Activated T-helper 1 cell treated with Interleukin-2 at 50 U/mL for 16 hours (primary cell): ENCODE data around the gene CYP1B1.
"Not testable (repeated sequence)": the region's sequence is repeated elsewhere in the genome, so short reads cannot be mapped to it uniquely, and the experiment has no call there.

Experiments
- DNase-seq: peaks from one replicate; pipeline ENCODE4 v3.0.0-alpha.2; 2020; ENCODE audit warnings: low read depth

Gene CYP1B1

DNA sequence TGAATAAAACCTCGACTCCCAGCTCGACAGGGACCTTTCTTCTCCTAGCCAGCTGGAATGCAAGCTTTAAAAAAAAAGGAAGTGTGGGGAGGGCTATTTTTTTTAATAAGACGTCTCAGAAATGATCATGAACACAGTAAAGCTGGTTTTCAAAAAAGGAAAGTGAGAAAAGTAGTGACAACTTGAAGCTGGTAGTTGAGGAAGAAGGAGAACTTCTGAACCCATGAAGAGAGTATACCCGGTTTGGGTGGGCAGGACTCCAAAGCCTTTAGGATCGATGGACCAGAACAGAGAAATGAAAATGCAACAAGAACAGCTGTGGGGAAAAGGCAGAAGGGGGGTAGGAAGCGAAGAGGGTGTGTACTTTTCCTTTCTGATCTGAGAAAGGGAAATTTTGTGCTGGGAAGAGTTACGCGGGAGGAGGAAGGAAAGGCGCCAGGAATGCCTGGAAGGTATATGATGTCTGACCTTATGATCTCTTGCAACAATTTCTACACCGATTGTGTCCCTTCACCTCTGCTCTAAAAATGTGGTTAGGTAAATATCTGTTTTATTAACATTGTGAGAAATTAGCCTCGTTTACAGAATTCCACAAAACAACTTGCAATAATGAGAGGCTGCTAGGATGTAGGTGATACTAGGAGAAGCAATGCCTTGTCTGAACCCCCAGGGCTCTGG, 22.6 kb upstream of the CYP1B1 start:
- no peak for DNase-seq

DNA sequence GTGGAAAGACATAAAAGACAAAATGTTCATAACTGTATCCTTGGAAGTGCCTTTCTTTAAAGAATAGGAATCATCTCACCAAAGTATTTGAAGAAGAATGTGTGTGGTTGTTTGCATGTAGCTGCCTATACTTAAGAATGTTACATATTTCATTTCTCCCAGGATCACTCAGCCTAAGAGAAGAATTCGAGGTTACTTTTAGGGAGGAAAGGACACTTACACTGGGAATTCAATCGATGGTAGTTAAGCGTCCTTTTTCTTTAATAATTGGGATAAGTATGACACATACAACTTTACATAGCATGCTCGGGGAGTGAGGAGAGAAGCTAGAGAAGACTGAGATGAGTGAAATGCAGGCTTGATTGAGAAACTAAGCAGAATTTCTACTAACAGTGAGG, 22.0 kb upstream of the CYP1B1 start:
- no peak for DNase-seq

DNA sequence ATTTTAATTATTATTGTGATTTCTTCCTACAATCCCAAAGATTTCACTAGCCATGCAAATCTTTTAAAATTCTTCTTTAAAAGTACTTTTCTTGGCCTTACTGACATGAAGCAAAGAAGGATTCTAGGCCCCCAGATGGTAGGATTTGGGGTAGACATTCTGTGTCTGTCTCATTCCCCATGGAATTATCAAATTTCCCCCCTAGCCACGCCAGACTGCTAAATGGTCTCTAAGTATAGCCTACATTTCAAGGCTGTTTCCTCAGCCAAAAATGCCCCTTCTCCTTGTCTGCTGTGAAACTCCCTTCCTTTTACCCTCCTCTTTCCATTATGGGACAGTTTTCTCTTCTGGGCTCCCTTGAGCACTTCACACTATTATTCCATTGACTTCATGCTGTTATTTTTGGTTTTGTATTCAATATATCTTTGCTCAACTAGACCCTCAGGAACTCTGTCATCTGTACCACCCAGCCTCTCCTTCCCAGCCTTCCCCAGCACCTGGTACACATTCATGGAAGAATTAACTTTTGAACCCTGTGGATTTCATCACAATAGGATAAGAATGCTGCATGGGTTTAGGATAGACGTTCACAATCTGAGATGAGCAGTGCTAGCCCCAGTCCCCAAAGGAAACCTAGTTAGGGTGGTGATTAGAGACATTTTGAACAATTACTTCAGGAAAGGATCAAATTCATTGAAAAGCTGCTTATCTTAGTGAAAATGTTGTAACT, 21.5 kb upstream of the CYP1B1 start:
- no peak for DNase-seq

DNA sequence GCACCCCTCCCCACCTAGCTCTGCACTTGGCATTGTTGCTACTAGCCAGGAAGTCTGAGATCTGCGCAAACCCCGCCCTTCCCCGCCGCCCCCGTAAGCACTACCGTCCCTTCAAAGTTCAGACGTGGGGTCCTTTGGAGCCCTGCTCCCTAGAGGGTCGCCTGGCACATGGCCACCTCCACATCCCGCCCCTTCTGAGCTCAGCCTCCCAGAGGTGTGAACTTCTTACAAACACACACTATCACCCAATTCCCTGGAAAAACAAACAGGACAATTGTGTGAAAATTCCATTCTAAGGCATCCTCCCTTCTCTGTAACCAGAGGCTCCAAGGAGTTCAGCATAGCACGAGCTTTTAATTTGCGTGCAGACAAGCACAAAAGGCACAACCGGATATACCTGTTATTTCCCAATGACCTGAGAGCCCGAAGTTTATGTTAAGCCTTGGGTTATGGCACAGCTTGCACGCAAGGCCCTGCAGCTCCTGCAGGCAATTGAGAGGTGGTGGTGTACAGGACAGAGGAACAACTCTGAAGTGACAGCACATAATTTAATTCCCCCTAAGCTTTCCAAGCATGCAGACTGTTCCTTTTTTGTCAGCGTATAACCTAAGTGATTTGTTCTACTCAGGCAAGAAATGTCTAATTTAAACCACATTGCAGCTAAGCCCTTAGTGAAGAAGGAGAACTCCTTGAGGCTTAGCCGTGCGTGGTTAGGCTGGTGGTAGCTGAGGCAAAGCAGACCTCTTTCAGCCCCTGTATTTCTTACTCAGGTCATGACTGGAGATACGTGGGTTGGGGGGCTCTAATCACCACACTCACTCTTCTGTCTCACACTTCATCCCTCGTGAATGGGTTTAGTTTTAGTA, 20.3 kb upstream of the CYP1B1 start:
- no peak for DNase-seq

DNA sequence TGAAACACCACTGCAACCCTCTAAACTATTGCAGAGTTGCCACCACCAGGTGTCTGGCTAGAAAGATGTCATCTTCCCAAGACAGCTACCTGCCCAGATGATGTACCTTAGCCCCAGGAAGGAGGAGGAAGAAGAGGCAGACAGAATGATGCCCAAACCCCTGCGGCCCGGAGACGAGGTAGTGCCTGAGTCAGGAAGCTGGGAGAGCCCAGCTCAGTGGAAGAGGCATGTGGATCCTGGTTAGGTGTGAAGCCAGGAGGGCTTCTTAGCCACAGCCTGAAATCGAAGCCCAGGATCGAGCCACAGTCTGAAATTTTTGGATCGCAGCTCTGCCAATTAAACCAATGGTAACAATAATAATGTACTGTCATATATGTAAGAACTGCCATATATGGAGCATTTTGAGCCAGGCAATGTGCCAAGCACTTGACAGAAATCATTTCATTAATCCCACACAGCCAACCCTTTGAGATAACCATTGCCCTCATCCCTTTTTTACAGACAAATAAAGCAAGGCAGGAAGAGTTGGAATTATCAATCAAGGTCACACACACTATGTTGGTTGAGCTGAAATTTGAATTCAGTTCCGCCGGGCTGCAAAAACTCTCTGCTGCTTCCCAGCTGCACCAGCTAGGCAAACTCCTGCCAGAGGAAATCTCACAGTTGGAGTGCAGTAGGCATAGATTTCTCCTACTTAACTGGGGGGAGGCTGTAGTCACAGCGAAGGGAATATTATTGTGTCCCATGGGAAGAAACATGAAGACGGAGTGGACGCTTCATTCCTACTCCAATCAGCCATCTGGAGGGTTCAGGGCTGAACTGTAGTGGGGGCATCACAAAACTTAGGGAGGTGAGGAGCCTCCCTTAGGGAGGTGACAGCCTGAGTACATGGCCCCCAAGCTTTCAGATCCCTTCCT, 19.4 kb upstream of the CYP1B1 start:
- DNase-seq, result no peak

DNA sequence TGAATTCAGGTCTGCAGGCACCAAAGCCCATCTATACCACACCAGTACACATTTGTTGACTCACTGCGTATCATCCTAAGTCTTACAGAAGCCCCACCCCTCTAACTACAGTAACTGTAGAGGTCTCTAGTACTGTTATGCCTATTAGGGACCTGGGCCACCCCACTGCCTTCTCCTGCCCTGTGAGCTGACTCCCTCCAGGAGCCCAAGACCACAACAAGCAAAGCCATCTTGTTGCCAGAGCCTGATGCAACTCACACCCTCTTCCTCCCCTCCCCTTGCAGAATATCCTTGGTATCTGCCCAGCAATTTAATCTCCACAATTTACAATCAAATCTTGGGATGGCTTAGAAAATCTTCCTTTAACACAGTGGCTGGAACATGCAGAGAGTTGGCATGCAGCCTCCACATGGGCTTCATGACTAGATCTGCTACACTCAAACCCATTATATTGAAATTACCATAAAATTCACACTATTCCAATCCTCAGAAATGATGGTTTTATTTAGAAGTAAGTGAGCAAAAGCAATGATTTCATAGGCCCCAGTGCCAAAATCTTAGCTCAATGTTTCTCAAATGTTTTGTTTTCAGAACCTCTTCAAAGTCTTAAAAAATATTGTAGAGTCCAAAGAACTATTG, 17.7 kb upstream of the CYP1B1 start:
- no peak for DNase-seq

DNA sequence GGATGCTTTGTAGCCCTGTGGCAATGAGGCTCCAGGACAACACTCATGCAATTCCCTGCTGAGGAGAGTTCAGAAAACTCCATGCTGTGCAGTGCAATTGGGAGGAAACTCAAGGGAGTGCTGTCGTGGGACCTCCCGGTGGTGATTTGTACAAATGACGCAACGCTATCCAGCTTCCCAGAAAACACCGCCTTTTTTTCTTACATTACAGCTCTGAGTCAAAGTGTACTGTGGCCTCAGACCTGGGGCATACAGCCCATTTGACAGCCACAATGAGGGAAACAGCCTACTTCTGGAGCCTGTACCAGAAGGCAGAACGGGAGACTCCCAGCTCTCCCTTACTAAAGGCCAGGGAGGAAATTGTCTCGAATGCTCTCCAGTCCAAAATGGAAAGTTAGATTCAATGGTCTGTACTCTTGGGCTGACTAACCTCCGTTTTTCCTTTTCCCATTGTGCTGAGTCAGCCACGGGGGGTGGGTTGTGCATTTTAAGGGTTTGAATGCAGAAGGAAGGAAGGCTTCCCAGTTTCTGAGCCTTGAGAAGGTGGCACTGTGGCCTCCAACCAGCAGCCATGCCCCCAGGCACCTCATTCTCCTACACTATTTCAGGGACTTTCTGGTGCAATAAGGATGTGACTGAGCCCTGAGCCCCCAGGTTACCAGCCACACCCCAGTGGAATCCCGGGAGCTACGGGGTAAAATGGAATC, 16.4 kb upstream of the CYP1B1 start:
- no peak for DNase-seq

DNA sequence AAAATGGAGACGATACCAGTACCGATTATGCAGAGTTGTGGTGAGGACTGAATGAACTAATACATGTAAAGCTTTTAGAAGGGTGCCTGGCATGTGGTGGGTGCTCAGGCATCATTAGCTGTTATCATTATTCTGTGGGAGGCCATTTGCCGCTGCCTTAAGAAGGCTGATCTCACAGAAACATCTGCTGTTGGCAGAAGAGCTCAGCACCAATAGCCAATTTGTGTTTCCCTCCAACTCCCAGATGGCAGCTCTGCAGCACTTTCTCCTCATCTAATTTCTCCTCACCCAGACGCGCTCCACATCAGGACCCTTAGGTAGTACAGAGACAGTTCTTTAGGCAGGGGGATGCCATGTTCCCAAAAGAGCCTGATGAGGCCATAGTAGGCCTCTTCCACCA, 15.8 kb upstream of the CYP1B1 start:
- no peak for DNase-seq

DNA sequence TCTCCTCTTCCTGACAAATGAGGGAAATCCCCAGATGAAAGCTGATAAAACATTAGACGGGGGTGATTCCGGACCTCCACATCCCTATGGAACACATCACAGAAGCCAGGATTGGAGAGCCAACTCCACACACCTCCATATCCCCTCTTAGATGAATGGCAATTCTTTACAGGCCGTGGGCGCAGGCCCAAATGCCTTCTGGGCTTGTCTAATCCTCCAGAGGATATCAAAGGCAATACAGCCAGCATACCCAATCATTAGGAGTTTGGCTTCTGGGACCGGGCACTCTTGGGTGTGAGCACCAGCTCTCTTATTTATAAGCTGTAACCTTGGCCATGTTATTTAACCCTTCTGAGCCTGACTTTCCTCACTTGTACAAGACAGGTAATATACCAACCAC, 15.0 kb upstream of the CYP1B1 start:
- no peak for DNase-seq

DNA sequence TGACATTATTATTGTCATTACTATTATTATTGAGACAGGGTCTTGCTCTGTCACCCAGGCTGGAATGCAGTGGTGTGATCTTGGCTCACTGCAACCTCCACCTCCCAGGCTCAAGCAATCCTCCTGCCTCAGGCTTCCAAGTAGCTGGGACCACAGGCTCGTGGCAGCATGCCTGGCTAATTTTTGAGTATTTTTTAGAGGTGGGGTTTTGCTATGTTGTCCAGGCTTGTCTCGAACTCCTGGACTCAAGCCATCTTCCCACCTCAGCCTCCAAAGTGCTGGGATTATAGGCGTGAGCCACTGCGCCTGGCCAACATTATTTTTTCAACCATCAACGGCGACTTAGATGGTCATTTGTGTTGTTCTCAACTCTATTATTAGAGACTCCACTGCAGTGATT, 14.3 kb upstream of the CYP1B1 start:
- DNase-seq, result not testable (repeated sequence)

DNA sequence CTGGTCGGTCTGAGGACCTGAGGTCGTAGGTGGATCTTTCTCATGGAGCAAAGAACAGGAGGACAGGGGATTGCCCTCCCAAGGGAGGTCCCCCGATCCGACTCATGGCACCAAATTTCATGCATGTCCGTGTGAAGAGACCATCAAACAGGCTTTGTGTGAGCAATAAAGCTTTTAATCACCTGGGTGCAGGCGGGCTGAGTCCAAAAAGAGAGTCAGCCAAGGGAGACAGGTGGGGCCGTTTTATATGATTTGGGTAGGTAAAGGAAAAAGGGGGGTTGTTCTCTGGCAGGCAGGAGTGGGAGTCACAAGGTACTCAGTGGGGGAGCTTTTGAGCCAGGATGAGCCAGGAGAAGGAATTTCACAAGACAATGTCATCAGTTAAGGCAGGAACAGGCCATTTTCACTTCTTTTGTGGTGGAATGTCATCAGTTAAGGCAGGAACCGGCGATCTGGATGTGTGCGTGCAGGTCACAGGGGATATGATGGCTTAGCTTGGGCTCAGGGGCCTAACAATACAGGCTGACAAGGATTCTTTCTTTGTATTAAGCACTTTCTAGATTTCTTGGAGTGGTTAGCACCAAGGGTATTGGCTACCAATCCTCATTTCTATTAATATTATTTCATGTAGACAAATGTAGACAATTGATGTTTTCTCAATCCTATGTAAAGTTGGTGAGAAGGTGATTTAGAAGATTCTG, 10.2 kb upstream of the CYP1B1 start:
- DNase-seq, result not testable (repeated sequence)

DNA sequence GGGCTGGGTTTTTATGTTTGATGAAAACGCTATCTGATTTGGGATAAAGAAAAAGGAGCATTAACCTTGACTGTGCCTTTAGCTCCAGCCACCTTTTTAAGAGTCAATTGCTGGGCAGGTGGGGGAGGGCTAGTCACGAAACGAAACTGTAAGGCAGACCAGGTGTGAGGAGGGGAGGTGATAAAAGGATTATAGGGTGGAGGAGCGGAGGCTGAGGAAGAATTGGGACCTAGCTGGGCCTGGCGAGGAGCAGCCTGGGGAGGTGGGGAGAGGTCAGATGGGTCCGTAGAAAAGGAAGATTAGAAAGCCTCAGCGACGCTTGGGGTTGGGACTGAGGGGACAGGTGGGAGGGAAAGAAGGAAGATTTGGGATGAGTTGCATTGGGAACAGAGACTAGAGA, 8.6 kb upstream of the CYP1B1 start:
- not testable (repeated sequence) for DNase-seq

DNA sequence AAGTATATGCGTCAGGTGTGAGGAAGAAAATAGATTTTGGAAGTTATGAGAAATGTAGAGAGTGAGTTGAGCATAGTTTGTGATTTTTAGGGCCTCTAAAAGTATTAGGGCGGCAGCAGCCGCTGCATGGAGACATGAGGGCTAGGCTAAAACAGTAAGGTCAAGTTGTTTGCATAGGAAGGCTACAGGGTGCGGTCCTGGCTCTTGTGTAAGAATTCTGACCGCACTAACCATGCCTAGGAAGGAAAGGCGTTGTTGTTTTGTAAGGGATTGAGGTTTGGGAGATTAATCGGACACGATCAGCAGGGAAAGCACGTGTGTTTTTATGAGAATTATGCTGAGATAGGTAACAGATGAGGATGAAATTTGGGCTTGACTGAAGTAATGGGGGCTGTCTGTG, 6.8 kb upstream of the CYP1B1 start:
- not testable (repeated sequence) for DNase-seq

DNA sequence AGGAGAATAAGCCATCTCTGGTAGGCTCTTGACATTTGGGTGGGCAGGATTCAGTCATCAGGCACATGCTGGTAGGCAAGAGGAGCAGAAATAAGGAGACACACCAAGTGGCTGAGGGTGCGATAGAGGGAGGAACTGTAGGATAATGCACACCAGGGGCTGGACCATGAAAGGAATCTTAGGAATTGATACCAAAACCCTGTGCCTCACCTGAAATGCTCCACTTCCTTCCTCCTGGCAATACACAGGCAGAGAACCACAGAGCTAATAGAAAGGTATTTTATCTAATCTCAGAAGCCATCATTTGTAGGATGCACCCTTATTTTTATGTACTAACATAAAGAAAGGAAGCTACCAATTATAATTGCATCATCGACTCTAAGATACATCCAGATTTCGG, 4.4 kb upstream of the CYP1B1 start:
- DNase-seq, result no peak

DNA sequence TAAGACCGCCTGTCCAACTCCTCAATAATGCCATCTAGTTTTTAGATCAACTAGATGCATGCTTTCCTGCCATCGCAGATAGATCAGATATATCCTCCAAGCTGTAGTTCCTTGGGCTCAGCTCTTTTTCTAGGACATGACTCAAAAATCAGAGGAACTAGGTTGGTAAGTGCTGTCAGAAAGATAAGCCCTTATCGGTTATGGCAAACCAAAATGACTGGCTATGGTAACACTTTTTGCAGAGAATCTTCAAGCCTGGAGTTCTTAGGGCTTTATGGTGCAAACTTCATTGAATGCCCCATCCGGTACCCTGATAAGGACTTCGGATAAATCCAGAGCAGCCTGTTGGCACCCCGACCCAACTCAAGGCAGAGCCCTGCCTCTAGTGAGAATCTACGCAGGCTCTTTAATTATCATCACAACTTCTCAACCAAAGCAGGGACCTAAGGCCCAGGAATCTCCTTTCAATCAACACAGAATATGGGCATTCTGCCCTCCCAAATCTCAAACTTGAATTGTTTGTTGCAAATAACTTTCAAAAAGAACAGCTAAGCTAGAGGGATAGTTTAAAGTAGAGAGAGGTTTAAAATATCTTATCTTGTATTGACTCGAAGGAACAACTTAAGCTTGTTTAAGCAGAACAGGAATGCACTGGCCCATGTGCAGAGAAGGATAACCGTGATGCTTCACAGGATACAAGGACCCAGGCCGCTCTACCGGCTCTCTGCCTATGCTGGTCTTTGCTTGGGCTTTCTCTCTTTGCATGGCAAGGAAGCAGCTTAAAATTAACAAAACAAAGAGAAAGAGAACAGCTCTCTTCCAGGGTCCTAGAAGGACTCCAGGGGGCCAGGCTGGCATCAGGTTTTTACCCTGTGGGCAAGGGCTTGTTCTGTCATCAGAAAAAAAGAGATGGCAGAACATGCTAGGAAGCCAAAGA, 3.4 kb upstream of the CYP1B1 start:
- no peak for DNase-seq

DNA sequence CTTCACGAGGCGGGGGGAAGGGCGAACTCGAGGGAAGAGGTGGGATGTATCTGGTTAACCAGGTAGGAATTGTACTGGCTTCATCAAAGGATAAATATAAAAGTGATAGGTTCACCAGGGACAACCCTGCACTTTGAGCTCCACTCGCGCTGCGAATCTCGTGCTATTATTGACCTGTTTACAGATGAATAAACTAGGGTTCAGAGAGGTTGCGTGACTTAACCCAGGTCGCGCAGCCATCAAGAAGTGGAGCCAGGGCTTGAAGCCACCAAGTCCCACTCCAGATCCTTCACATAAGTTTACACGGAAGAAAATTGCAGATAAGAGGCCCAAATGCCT, 1.4 kb upstream of the CYP1B1 start:
- DNase-seq, result no peak

DNA sequence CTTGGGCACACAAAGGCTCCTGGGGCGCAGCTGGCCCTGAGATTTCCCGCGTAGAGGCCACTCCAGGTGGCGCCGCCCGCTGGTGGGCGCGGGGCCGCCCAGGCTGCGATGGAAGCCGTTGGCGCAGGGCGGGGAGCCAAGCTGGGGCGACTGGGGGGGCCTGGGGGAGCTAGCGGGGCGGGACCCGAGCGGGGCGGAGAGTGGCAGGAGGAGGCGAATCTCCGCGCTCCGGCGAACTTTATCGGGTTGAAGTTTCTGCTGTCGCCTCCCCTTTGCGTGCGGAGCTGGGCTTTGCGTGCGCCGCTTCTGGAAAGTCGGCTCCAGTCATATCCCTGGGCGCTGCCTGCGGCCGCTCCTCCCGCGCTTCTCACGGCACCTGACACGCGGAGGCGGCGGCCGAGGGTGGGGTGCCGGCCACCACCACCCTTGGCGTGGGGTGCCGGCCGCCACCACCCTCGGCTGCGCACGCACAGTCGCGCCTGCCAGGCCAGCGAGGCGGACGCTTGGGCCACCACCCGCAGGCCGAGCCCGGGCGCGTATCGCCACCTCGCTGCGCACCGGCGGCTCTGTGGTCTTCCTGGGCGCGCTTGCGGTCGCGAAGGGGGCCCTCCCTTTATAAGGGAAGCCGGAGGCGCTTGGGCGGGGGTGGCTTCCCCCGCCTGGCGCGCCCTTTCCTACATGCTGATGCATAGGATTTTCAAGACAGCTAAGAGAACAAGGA, 919 bp upstream of the CYP1B1 start:
- DNase-seq, result no peak

DNA sequence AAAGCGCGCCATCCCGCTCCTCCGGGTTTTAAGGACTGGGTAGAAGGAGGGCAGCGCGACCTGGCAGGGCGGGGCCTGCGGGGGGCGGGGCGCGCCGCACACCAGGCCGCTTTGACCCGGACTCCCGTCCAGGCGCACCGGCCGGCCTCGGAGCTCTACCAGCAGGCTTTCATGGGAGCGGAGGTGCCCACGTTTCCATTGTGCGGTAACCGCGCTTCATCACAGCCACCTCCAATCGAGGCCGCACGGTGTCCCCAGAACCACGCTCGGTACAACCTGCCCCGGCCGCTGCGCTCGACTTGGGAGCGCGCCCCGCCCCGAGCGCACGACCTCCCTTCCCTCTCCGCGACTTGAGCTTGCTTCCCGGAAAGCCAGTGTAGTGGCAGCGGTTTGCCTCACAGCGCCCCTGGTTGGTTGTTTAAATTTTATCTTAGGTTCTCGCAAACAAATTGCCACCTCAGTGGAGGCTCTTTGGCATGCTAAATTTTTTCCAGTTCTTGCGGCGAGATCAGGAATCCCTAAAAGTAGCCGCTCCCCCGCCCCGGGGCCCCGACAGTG, 280 bp upstream of the CYP1B1 start:
- DNase-seq, result no peak
